ENCODE measurements around the gene TRDMT1.

The TRDMT1 gene

DNA sequence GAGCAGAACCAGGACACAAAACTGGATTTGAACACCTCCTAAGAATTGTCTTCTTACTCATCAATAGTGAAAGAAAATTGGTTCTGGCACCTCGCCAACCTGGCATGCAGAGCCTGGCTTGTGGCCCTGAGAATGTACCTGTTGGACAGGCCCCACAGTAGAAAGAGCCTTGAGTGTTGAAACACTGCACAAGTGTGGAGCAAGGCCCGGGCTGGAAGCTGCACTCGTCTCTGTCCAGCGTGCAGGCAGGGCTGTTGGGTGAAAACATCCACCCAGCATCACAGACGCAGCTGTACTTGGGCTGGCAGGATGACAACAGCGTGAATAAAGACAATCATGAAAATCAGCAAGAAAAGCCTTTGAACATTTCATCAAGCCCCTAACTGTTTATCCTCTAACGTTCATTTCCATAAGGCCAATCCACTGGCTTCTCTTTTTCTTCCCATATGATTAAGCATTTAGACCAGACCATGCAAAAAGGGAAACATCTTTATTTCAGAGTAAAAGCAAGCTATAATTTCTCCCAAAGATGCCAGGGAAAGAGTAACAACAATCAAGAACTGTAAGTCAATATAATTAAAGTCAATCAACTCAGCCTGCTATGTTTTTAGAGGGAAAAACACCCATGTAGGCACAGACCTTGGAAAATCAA lies 87.5 kb downstream of the TRDMT1 start:
- TF ChIP-seq SIN3A (IDR thresholded peaks at IDR 0.05; ENCODE audit: borderline replicate concordance, insufficient read depth, low read length): no peak
- TF ChIP-seq POLR2AphosphoS5 (IDR thresholded peaks at IDR 0.05; ENCODE audit: low read depth, low read length): no peak
- TF ChIP-seq, protein P1, sequence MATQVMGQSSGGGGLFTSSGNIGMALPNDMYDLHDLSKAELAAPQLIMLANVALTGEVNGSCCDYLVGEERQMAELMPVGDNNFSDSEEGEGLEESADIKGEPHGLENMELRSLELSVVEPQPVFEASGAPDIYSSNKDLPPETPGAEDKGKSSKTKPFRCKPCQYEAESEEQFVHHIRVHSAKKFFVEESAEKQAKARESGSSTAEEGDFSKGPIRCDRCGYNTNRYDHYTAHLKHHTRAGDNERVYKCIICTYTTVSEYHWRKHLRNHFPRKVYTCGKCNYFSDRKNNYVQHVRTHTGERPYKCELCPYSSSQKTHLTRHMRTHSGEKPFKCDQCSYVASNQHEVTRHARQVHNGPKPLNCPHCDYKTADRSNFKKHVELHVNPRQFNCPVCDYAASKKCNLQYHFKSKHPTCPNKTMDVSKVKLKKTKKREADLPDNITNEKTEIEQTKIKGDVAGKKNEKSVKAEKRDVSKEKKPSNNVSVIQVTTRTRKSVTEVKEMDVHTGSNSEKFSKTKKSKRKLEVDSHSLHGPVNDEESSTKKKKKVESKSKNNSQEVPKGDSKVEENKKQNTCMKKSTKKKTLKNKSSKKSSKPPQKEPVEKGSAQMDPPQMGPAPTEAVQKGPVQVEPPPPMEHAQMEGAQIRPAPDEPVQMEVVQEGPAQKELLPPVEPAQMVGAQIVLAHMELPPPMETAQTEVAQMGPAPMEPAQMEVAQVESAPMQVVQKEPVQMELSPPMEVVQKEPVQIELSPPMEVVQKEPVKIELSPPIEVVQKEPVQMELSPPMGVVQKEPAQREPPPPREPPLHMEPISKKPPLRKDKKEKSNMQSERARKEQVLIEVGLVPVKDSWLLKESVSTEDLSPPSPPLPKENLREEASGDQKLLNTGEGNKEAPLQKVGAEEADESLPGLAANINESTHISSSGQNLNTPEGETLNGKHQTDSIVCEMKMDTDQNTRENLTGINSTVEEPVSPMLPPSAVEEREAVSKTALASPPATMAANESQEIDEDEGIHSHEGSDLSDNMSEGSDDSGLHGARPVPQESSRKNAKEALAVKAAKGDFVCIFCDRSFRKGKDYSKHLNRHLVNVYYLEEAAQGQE (IDR thresholded peaks at IDR 0.05; ENCODE audit: insufficient read depth in 1 of 2, low read depth in 2 of 2, low read length in 2 of 2): peak; percentile 71 to 80

DNA sequence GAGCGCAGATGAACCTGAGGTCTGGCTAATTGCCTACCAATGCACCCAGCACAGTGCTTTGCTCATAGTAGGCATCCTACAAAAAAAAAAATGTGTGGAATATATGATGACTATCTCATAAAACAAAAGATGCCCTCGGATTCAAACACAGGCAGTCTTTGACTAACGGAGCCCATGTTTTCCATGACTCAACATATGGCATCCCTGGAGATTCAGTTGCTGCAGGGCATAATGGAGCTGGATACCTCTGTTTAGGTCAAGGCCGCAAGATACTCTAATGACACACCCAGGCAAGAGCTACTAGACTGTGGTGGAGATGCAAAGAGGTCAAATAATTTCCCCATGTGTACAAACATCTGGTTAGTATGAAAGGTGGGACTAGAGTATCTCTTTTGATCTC lies 88.1 kb downstream of the TRDMT1 start:
- TF ChIP-seq FOXP2 (optimal IDR thresholded peaks at IDR 0.05; ENCODE audit: borderline replicate concordance, extremely low read depth, extremely low read length, insufficient read depth): no peak
- TF ChIP-seq SIN3A (IDR thresholded peaks at IDR 0.05; ENCODE audit: borderline replicate concordance, insufficient read depth, low read length): no peak
- no peak for TF ChIP-seq TAF1 (IDR thresholded peaks at IDR 0.05; ENCODE audit: borderline replicate concordance, insufficient read depth, low read length)
- no peak for TF ChIP-seq POLR2AphosphoS5 (IDR thresholded peaks at IDR 0.05; ENCODE audit: low read depth, low read length)
- TF ChIP-seq, protein P1 (IDR thresholded peaks at IDR 0.05; ENCODE audit: insufficient read depth in 1 of 2, low read depth in 2 of 2, low read length in 2 of 2): no peak

DNA sequence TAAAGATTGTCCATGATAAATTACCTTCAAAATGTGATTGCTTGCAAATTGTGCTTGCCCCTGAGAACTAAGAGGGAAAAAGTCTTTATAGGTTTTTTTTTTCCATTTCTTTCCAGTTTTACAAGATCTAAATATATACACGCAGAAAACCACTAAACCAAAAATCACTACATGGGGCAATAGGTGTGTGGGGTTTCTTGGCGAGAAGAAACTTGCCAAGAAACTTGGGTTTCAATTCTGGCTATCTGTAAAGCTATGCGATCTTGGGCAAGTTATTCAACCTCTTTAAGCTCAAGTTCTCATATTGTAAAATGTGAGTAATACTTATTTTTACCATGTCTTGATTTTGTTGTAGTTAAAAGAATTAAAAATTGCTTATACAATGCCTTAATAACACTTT lies 88.9 kb downstream of the TRDMT1 start:
- TF ChIP-seq POLR2AphosphoS5 (IDR thresholded peaks at IDR 0.05; ENCODE audit: low read depth, low read length): no peak
- no peak for TF ChIP-seq SIN3A (IDR thresholded peaks at IDR 0.05; ENCODE audit: borderline replicate concordance, insufficient read depth, low read length)
- TF ChIP-seq TAF1 (IDR thresholded peaks at IDR 0.05; ENCODE audit: borderline replicate concordance, insufficient read depth, low read length): no peak
- no peak for TF ChIP-seq FOXP2 (optimal IDR thresholded peaks at IDR 0.05; ENCODE audit: borderline replicate concordance, extremely low read depth, extremely low read length, insufficient read depth)
- TF ChIP-seq, protein P1 (IDR thresholded peaks at IDR 0.05; ENCODE audit: insufficient read depth in 1 of 2, low read depth in 2 of 2, low read length in 2 of 2): no peak

DNA sequence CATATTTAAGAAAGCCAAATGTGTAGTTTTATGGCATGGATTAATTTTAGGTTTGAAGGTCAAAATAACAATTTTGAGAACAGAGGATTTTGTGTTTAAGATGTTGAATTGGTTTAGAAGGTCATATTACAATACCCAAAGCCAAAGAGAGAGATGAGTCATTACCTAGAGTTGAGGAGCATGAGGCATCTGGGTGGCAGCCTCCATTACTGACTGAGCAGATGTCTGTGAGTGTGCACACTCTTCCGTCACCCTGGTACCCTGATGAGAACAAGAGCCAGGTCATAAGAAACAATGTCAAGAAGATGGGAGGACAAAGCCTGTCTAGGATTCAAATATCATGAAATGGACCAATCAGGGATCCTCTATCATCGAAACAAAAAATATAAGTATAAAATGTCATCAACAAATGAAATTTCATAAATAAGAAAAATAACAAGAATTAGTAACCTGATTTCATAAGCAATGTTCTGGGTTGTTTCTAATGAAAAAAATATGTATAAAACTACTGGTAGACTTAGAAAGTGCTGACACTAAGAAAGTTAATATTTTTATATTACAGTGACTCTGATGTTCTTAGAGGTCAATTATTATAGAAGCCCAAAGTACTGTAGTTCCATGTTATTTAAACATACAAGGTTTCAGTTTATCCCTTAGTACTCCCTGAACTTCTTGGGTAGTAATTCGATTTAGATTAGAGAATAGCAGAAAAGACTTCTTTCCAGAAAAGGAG lies 91.8 kb downstream of the TRDMT1 start:
- TF ChIP-seq, protein P1 (IDR thresholded peaks at IDR 0.05; ENCODE audit: insufficient read depth in 1 of 2, low read depth in 2 of 2, low read length in 2 of 2): no peak
- TF ChIP-seq SIN3A (IDR thresholded peaks at IDR 0.05; ENCODE audit: borderline replicate concordance, insufficient read depth, low read length): no peak

Data from PFSK-1 (cell line).